Head of caudate nucleus (tissue), 42 donors: Measurements from ENCODE around the gene GLRX2.
"Not testable (repeated sequence)": the region's sequence is repeated elsewhere in the genome, so short reads cannot be mapped to it uniquely, and the experiment has no call there.

Experiments
- DNase-seq, 42 donors: peaks; one replicate each; pipeline versions ENCODE4 v3.0.0 to v3.0.0-alpha.2; 2020 to 2021; ENCODE audit warnings: mixed read lengths in 7 of 42
- intact Hi-C: fragments of 100-400 bp; cut with DNase I; formaldehyde crosslinking; loops from one replicate; pipeline ENCODE4 v1.15.0; 2022

Gene GLRX2

GRCh38 chr1:193070942-193071341, 34.3 kb downstream of the GLRX2 start:
- DNase-seq = no peak
- intact Hi-C loops = no loop called here

- DNase-seq = no peak
- intact Hi-C loops = no loop called here
Observed at GRCh38 chr1:193070386-193070753, 34.8 kb downstream of the GLRX2 start.

- DNase-seq = no peak
- intact Hi-C loops = no loop called here
Observed at GRCh38 chr1:193069748-193070385, 35.3 kb downstream of the GLRX2 start.

DNA sequence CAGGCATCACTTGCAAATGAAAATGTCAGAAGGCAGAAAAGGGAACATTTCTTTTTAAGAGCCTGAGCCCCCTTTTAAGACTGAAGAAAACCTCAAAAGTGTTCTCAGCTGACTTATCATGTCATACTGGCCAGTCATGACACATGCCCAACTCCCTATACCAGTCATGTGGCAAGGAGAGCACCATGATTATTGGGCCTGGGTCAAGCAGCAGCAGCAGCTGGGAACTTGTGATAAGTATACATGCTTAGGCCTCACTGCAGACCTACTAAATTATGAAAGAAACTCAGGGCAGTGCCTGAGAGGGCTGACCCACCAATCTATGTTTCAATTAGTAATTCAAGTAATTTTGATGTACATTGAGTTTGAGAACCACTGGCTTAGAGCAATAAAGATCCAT, 37.2 kb downstream of the GLRX2 start:
- DNase-seq = no peak
- intact Hi-C loops = no loop called here

DNA sequence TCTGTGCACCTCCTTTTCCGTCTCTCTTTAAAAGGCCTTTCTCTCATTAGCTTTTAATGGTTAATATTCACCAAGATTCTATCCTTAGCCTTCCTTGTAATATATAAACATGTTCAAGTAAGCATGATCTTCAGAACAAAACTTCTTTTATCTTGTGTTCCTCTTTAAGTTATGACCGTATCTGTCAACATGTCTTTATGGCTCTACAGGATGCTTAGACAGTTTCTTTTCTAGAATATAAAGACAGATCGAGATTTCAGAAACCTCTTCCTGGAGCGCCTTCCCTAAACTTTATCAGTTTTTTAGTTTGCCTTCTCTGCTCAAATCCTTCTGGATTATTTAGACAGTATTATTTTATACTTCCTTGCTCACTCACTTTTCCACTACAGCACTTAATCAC, 38.6 kb downstream of the GLRX2 start:
- intact Hi-C loops = no loop called here
- DNase-seq = no peak

GRCh38 chr1:193065954-193066353, 39.3 kb downstream of the GLRX2 start:
- intact Hi-C loops = no loop called here
- DNase-seq = no peak

DNA sequence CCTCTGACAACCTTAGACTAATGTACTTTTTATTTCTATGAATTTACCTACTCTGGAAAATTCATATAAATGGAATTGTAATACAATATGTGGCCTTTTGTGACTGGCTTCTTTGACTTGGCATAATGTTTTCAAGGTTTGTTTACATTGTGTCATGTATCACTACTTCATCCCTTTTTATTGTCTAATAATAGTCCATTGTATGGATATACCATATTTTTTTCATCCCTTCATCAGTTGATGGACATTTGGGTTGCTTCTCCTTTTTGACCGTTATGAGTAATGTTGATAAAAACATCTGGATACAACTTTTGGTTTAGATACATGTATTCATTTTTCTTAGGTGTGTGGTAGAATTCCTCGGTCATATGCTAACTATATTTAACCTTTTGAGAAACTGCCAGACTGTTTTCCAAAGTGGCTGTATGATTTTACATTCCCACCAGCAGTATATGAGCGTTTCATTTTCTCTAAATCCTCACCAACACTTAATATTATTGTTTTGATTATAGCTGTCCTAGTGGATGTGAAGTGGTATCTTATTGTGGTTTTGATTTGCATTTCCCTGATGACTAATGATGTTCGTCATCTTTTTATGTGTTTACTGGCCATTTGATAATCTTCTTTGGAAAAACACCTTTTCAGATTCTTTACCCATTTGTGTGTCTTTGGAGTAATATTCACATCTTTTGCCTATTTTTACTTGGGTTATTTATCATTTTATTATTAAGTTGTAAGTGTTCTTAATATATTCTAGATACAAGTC, 42.3 kb downstream of the GLRX2 start:
- intact Hi-C loops = loop anchor here (5.0 kb wide), 1 partner anchor 44 kb away; the partner anchor contains the start of gene GLRX2
- DNase-seq = no peak

DNA sequence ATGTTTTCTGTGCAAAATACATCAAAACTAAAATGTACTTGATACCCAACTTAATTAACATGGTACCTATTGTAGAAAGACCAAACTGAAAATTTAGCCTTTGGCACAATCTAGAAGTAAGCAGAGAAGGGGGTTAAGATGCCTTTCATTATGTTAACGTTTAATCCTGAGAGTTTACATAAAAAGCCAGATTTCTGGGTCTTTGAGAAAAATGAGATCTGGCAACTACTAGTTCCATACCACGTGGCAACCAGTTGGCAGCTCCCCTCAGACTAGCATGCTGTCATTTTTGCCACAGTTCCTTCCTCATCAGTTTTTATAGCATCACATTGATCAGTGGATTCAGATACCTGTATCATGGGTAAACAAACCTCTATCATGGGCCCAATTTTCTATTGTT, 44.3 kb downstream of the GLRX2 start:
- peak in 1 of 42 donors; percentile 12 for DNase-seq
- intact Hi-C loops = loop anchor here (5.0 kb wide), 1 partner anchor 46 kb away; the partner anchor contains the start of gene GLRX2

- DNase-seq = no peak
- intact Hi-C loops = loop anchor here (5.0 kb wide), 1 partner anchor 47 kb away; the partner anchor contains the start of gene GLRX2
Observed at GRCh38 chr1:193060406-193060805, 44.8 kb downstream of the GLRX2 start.

DNA sequence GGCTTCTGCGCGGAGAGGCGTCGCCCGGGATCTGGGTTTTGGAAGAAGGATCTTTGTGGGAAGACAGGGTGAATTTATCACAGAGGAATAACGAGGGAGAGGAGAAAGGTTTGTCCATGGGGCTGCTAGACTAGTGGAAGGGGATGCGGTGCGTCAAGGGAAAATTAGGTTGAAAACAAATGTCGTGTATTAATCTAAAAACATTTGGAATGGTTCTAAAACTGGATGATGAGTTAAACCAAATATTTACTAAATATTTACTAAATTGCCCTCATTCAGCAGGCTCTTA, 45.2 kb downstream of the GLRX2 start:
- DNase-seq = no peak
- intact Hi-C loops = loop anchor here (5.0 kb wide), 1 partner anchor 47 kb away; the partner anchor contains the start of gene GLRX2

GRCh38 chr1:193059282-193060114, 45.7 kb downstream of the GLRX2 start, which contains the start of the genes RO60 and UCHL5:
Gene RO60 (plus strand): TSS chr1:193059612. CDS start chr1:193069055, 9,443 bp downstream.
Gene UCHL5 (minus strand): TSS chr1:193059360. CDS start chr1:193059260, 100 bp downstream.
- peak; percentile 95 to 99 (median 97) for DNase-seq
- intact Hi-C loops = loop anchor here (2.0 to 5.0 kb wide), 3 partner anchors 48 to 251 kb away; partner anchors contain the start of genes CDC73, GLRX2 and RGS2

DNA sequence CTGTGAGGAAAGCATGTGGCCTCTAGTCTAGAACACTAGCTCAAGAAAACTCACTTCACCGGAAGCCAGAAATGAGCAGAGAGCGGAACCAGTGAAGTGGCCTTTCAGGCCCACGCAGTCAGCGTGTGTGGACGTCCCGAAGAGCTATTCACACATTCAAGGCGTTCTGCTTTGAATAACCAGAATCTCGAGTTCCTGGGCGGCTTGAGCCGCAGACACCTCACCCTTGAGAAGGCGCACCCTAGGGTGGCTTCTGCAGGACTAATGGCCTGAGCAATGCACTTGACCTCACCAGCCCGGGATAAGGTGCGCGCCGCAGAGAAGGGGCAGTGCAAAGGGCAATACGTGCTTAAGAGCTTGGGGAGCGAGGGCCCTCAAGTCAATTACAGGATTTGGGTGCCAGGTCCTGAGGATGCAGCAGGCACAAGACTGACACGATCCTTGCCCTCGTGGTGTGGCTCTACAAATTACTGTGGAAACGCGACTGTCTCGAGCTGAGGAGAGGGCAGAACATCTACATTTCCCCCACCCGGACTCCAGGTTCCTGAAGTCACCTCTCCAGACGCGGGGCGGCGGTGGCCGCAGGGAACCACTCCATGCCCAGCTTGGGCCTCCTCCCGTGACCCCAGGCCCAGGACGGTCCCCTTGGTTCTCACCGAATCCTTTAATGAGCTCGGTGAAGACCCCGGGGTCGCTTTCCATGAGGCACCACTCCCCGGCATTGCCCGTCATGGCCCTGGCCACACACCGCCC, 46.5 kb downstream of the GLRX2 start:
- intact Hi-C loops = loop anchor here (2.0 to 5.0 kb wide), 2 partner anchors 64 to 250 kb away; partner anchors contain the start of genes CDC73 and RGS2
- DNase-seq = peak in 29 of 42 donors; percentile 2 to 50 (median 16)

DNA sequence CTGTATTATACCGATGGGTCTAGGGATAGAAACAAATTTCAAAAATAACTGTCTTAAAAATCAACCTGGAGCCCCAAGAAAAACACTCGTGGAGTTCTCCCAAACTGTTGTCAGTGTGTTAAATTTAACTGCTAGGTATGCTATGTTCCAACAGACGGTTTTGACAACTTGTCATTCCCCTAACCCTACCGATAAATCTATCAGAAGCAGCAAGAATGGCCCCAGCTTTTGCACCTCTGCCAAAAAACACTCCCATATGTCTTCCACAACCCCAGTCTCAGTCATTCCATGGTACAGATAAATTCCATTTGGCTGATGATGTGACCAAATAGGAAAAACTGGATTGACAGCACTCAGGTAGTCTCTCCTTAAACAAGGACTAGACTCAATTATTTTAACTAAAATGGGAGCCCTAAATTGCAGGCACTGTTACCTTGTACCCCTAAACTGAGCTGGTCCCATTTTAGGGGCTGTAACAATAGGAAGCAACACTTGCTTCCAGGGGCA, 51.0 kb downstream of the GLRX2 start:
- DNase-seq = no peak
- intact Hi-C loops = no loop called here

- DNase-seq, intact Hi-C loops: not testable (repeated sequence)
Observed at GRCh38 chr1:193048913-193049312, 56.3 kb downstream of the GLRX2 start.
